SKM-1 (cell line): ENCODE data around the gene ITGB2.
"Not testable (repeated sequence)": the region's sequence is repeated elsewhere in the genome, so short reads cannot be mapped to it uniquely, and the experiment has no call there.

Experiments used
- DNase-seq: peaks from one replicate; lab custom pipeline; 2025; ENCODE audit not compliant: unreplicated experiment; lab: John Stamatoyannopoulos, UW

The ITGB2 gene

GRCh38 chr21:44927587-44928461, 7.1 kb upstream of the ITGB2 start:
- peak; percentile 68 for DNase-seq

- DNase-seq, result no peak
Measured at GRCh38 chr21:44927259-44927586, 6.5 kb upstream of the ITGB2 start.

GRCh38 chr21:44926331-44927101, 5.8 kb upstream of the ITGB2 start:
- DNase-seq, result no peak

- no peak for DNase-seq
Measured at GRCh38 chr21:44925378-44925755, 4.7 kb upstream of the ITGB2 start.

GRCh38 chr21:44924606-44925377, 4.1 kb upstream of the ITGB2 start:
- peak; percentile 76 for DNase-seq

- peak; percentile 31 for DNase-seq
Measured at GRCh38 chr21:44923480-44924084, 2.9 kb upstream of the ITGB2 start.

- DNase-seq, result no peak
Measured at GRCh38 chr21:44921928-44922327, 1.2 kb upstream of the ITGB2 start.

- DNase-seq, result no peak
Measured at GRCh38 chr21:44919913-44920693, 596 bp downstream of the ITGB2 start.

- peak; percentile 41 for DNase-seq
Measured at GRCh38 chr21:44919111-44919912, 1.4 kb downstream of the ITGB2 start.

- no peak for DNase-seq
Measured at GRCh38 chr21:44918581-44919033, 2.1 kb downstream of the ITGB2 start.

GRCh38 chr21:44918107-44918470, 2.6 kb downstream of the ITGB2 start:
- DNase-seq, result no peak

- DNase-seq, result no peak
Measured at GRCh38 chr21:44917446-44918106, 3.1 kb downstream of the ITGB2 start.

GRCh38 chr21:44916965-44917364, 3.7 kb downstream of the ITGB2 start:
- no peak for DNase-seq

- DNase-seq, result peak; percentile 71
Measured at GRCh38 chr21:44914176-44914874, 6.4 kb downstream of the ITGB2 start.

- DNase-seq, result no peak
Measured at GRCh38 chr21:44913425-44914175, 7.1 kb downstream of the ITGB2 start.

GRCh38 chr21:44912506-44913412, 7.9 kb downstream of the ITGB2 start:
- not testable (repeated sequence) for DNase-seq

GRCh38 chr21:44912158-44912473, 8.6 kb downstream of the ITGB2 start:
- no peak for DNase-seq
